Measurements from ENCODE around the gene VAV2. TPM values are rescaled to one million over a fixed set of nuclear protein-coding genes. Genes with fewer than 3 reads are reported as not detected.

Gene VAV2
- total and polyA plus RNA-seq, 9 of the 15 experiments (the other 6 are each of a cell fraction or from before 2014, with no cell fraction given): 0.01 to 2.7 (median 1.0) TPM; not detected in 1

DNA sequence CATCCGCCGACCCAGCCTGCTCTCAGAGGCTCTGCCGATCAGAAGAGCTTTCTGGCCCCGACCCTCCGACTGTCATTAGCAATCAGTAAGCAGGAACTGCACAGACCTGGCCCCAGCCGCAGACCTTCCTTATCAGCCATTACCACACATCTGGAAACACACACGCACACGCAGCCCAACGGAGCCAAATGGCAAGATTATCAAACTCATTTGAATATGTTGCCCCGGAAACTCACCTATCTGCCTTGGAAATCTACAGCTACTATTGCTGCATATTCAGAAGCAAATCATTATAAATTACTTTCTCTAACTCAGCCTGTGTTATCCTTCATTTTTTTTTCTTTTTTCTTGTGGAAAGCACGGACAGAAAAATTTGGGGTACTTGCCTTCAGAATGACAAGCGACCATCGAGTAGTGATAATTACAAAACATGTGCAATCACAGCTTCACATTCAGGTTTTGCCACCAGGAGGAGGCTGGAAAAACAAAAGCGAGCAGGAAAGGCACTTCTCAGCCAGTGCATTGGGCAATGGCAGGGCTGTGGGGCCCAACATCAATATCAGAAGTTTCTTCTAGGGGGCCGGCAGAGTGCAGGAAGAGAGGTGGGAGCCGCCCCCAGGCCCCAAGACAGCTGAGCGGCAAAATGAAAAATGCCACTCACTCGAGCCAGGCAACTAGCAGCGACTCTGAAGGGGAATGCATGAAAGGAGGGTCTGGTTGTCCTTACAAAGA lies 122.3 kb downstream of the VAV2 start (continued):
- TF ChIP-seq, protein P1, sequence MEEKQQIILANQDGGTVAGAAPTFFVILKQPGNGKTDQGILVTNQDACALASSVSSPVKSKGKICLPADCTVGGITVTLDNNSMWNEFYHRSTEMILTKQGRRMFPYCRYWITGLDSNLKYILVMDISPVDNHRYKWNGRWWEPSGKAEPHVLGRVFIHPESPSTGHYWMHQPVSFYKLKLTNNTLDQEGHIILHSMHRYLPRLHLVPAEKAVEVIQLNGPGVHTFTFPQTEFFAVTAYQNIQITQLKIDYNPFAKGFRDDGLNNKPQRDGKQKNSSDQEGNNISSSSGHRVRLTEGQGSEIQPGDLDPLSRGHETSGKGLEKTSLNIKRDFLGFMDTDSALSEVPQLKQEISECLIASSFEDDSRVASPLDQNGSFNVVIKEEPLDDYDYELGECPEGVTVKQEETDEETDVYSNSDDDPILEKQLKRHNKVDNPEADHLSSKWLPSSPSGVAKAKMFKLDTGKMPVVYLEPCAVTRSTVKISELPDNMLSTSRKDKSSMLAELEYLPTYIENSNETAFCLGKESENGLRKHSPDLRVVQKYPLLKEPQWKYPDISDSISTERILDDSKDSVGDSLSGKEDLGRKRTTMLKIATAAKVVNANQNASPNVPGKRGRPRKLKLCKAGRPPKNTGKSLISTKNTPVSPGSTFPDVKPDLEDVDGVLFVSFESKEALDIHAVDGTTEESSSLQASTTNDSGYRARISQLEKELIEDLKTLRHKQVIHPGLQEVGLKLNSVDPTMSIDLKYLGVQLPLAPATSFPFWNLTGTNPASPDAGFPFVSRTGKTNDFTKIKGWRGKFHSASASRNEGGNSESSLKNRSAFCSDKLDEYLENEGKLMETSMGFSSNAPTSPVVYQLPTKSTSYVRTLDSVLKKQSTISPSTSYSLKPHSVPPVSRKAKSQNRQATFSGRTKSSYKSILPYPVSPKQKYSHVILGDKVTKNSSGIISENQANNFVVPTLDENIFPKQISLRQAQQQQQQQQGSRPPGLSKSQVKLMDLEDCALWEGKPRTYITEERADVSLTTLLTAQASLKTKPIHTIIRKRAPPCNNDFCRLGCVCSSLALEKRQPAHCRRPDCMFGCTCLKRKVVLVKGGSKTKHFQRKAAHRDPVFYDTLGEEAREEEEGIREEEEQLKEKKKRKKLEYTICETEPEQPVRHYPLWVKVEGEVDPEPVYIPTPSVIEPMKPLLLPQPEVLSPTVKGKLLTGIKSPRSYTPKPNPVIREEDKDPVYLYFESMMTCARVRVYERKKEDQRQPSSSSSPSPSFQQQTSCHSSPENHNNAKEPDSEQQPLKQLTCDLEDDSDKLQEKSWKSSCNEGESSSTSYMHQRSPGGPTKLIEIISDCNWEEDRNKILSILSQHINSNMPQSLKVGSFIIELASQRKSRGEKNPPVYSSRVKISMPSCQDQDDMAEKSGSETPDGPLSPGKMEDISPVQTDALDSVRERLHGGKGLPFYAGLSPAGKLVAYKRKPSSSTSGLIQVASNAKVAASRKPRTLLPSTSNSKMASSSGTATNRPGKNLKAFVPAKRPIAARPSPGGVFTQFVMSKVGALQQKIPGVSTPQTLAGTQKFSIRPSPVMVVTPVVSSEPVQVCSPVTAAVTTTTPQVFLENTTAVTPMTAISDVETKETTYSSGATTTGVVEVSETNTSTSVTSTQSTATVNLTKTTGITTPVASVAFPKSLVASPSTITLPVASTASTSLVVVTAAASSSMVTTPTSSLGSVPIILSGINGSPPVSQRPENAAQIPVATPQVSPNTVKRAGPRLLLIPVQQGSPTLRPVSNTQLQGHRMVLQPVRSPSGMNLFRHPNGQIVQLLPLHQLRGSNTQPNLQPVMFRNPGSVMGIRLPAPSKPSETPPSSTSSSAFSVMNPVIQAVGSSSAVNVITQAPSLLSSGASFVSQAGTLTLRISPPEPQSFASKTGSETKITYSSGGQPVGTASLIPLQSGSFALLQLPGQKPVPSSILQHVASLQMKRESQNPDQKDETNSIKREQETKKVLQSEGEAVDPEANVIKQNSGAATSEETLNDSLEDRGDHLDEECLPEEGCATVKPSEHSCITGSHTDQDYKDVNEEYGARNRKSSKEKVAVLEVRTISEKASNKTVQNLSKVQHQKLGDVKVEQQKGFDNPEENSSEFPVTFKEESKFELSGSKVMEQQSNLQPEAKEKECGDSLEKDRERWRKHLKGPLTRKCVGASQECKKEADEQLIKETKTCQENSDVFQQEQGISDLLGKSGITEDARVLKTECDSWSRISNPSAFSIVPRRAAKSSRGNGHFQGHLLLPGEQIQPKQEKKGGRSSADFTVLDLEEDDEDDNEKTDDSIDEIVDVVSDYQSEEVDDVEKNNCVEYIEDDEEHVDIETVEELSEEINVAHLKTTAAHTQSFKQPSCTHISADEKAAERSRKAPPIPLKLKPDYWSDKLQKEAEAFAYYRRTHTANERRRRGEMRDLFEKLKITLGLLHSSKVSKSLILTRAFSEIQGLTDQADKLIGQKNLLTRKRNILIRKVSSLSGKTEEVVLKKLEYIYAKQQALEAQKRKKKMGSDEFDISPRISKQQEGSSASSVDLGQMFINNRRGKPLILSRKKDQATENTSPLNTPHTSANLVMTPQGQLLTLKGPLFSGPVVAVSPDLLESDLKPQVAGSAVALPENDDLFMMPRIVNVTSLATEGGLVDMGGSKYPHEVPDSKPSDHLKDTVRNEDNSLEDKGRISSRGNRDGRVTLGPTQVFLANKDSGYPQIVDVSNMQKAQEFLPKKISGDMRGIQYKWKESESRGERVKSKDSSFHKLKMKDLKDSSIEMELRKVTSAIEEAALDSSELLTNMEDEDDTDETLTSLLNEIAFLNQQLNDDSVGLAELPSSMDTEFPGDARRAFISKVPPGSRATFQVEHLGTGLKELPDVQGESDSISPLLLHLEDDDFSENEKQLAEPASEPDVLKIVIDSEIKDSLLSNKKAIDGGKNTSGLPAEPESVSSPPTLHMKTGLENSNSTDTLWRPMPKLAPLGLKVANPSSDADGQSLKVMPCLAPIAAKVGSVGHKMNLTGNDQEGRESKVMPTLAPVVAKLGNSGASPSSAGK (IDR thresholded peaks at IDR 0.05): no peak
- TF ChIP-seq, protein P2, sequence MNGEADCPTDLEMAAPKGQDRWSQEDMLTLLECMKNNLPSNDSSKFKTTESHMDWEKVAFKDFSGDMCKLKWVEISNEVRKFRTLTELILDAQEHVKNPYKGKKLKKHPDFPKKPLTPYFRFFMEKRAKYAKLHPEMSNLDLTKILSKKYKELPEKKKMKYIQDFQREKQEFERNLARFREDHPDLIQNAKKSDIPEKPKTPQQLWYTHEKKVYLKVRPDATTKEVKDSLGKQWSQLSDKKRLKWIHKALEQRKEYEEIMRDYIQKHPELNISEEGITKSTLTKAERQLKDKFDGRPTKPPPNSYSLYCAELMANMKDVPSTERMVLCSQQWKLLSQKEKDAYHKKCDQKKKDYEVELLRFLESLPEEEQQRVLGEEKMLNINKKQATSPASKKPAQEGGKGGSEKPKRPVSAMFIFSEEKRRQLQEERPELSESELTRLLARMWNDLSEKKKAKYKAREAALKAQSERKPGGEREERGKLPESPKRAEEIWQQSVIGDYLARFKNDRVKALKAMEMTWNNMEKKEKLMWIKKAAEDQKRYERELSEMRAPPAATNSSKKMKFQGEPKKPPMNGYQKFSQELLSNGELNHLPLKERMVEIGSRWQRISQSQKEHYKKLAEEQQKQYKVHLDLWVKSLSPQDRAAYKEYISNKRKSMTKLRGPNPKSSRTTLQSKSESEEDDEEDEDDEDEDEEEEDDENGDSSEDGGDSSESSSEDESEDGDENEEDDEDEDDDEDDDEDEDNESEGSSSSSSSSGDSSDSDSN (IDR thresholded peaks at IDR 0.05; ENCODE audit: borderline replicate concordance in 1 of 2, low read depth in 2 of 2, low read length in 2 of 2): no peak
- no peak for TF ChIP-seq HMG20B (CRISPR knock-in tag; IDR thresholded peaks at IDR 0.05)
- TF ChIP-seq, protein P3, sequence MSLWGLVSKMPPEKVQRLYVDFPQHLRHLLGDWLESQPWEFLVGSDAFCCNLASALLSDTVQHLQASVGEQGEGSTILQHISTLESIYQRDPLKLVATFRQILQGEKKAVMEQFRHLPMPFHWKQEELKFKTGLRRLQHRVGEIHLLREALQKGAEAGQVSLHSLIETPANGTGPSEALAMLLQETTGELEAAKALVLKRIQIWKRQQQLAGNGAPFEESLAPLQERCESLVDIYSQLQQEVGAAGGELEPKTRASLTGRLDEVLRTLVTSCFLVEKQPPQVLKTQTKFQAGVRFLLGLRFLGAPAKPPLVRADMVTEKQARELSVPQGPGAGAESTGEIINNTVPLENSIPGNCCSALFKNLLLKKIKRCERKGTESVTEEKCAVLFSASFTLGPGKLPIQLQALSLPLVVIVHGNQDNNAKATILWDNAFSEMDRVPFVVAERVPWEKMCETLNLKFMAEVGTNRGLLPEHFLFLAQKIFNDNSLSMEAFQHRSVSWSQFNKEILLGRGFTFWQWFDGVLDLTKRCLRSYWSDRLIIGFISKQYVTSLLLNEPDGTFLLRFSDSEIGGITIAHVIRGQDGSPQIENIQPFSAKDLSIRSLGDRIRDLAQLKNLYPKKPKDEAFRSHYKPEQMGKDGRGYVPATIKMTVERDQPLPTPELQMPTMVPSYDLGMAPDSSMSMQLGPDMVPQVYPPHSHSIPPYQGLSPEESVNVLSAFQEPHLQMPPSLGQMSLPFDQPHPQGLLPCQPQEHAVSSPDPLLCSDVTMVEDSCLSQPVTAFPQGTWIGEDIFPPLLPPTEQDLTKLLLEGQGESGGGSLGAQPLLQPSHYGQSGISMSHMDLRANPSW (CRISPR knock-in tag; IDR thresholded peaks at IDR 0.05): no peak
- TF ChIP-seq, protein P4, sequence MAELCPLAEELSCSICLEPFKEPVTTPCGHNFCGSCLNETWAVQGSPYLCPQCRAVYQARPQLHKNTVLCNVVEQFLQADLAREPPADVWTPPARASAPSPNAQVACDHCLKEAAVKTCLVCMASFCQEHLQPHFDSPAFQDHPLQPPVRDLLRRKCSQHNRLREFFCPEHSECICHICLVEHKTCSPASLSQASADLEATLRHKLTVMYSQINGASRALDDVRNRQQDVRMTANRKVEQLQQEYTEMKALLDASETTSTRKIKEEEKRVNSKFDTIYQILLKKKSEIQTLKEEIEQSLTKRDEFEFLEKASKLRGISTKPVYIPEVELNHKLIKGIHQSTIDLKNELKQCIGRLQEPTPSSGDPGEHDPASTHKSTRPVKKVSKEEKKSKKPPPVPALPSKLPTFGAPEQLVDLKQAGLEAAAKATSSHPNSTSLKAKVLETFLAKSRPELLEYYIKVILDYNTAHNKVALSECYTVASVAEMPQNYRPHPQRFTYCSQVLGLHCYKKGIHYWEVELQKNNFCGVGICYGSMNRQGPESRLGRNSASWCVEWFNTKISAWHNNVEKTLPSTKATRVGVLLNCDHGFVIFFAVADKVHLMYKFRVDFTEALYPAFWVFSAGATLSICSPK (IDR thresholded peaks at IDR 0.05; ENCODE audit: borderline replicate concordance): no peak

Measured in K562 (cell line).